ENCODE measurements around the gene UACA.
A peak's percentile ranks its signal among the peaks of the same experiment; 100 is the strongest.

Gene UACA

GRCh38 chr15:70643106-70643782, 120.1 kb downstream of the UACA start:
- no peak for TF ChIP-seq ARNTL (CRISPR knock-in tag; IDR thresholded peaks at IDR 0.05; ENCODE audit: borderline replicate concordance, low read depth)
- TF ChIP-seq, protein P1, sequence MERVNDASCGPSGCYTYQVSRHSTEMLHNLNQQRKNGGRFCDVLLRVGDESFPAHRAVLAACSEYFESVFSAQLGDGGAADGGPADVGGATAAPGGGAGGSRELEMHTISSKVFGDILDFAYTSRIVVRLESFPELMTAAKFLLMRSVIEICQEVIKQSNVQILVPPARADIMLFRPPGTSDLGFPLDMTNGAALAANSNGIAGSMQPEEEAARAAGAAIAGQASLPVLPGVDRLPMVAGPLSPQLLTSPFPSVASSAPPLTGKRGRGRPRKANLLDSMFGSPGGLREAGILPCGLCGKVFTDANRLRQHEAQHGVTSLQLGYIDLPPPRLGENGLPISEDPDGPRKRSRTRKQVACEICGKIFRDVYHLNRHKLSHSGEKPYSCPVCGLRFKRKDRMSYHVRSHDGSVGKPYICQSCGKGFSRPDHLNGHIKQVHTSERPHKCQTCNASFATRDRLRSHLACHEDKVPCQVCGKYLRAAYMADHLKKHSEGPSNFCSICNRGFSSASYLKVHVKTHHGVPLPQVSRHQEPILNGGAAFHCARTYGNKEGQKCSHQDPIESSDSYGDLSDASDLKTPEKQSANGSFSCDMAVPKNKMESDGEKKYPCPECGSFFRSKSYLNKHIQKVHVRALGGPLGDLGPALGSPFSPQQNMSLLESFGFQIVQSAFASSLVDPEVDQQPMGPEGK (CRISPR knock-in tag; IDR thresholded peaks at IDR 0.05; ENCODE audit: borderline replicate concordance) = no peak
- no peak for TF ChIP-seq OSR1 (CRISPR knock-in tag; IDR thresholded peaks at IDR 0.05)
- TF ChIP-seq GLIS3 (CRISPR knock-in tag; IDR thresholded peaks at IDR 0.05) = no peak
- no peak for TF ChIP-seq TOX (CRISPR knock-in tag; IDR thresholded peaks at IDR 0.05; ENCODE audit: borderline replicate concordance)
- no peak for TF ChIP-seq CSDC2 (CRISPR knock-in tag; IDR thresholded peaks at IDR 0.05)
- TF ChIP-seq RARB (CRISPR knock-in tag; IDR thresholded peaks at IDR 0.05) = no peak
- TF ChIP-seq, protein P2, sequence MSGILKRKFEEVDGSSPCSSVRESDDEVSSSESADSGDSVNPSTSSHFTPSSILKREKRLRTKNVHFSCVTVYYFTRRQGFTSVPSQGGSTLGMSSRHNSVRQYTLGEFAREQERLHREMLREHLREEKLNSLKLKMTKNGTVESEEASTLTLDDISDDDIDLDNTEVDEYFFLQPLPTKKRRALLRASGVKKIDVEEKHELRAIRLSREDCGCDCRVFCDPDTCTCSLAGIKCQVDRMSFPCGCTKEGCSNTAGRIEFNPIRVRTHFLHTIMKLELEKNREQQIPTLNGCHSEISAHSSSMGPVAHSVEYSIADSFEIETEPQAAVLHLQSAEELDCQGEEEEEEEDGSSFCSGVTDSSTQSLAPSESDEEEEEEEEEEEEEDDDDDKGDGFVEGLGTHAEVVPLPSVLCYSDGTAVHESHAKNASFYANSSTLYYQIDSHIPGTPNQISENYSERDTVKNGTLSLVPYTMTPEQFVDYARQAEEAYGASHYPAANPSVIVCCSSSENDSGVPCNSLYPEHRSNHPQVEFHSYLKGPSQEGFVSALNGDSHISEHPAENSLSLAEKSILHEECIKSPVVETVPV (CRISPR knock-in tag; IDR thresholded peaks at IDR 0.05) = no peak
- TF ChIP-seq, protein P3, sequence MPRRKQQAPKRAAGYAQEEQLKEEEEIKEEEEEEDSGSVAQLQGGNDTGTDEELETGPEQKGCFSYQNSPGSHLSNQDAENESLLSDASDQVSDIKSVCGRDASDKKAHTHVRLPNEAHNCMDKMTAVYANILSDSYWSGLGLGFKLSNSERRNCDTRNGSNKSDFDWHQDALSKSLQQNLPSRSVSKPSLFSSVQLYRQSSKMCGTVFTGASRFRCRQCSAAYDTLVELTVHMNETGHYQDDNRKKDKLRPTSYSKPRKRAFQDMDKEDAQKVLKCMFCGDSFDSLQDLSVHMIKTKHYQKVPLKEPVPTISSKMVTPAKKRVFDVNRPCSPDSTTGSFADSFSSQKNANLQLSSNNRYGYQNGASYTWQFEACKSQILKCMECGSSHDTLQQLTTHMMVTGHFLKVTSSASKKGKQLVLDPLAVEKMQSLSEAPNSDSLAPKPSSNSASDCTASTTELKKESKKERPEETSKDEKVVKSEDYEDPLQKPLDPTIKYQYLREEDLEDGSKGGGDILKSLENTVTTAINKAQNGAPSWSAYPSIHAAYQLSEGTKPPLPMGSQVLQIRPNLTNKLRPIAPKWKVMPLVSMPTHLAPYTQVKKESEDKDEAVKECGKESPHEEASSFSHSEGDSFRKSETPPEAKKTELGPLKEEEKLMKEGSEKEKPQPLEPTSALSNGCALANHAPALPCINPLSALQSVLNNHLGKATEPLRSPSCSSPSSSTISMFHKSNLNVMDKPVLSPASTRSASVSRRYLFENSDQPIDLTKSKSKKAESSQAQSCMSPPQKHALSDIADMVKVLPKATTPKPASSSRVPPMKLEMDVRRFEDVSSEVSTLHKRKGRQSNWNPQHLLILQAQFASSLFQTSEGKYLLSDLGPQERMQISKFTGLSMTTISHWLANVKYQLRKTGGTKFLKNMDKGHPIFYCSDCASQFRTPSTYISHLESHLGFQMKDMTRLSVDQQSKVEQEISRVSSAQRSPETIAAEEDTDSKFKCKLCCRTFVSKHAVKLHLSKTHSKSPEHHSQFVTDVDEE (CRISPR knock-in tag; IDR thresholded peaks at IDR 0.05) = no peak
- TF ChIP-seq ISL1 (CRISPR knock-in tag; IDR thresholded peaks at IDR 0.05) = no peak
- TF ChIP-seq ZFP30 (CRISPR knock-in tag; IDR thresholded peaks at IDR 0.05) = no peak
- TF ChIP-seq ZC3H10 (CRISPR knock-in tag; IDR thresholded peaks at IDR 0.05) = no peak
- TF ChIP-seq PPARA (CRISPR knock-in tag; IDR thresholded peaks at IDR 0.05; ENCODE audit: borderline replicate concordance) = no peak
- no peak for TF ChIP-seq ZNF565 (CRISPR knock-in tag; conservative IDR thresholded peaks at IDR 0.05; ENCODE audit: low read depth)
- no peak for TF ChIP-seq SNAI2 (CRISPR knock-in tag; IDR thresholded peaks at IDR 0.05)
- no peak for TF ChIP-seq BACH2 (CRISPR knock-in tag; IDR thresholded peaks at IDR 0.05; ENCODE audit: borderline replicate concordance)
- no peak for TF ChIP-seq ZNF8 (CRISPR knock-in tag; IDR thresholded peaks at IDR 0.05)
- TF ChIP-seq POU6F1 (CRISPR knock-in tag; IDR thresholded peaks at IDR 0.05; ENCODE audit: borderline replicate concordance, low read depth) = no peak
- TF ChIP-seq, protein P4, sequence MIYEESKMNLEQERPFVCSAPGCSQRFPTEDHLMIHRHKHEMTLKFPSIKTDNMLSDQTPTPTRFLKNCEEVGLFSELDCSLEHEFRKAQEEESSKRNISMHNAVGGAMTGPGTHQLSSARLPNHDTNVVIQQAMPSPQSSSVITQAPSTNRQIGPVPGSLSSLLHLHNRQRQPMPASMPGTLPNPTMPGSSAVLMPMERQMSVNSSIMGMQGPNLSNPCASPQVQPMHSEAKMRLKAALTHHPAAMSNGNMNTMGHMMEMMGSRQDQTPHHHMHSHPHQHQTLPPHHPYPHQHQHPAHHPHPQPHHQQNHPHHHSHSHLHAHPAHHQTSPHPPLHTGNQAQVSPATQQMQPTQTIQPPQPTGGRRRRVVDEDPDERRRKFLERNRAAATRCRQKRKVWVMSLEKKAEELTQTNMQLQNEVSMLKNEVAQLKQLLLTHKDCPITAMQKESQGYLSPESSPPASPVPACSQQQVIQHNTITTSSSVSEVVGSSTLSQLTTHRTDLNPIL (CRISPR knock-in tag; IDR thresholded peaks at IDR 0.05; ENCODE audit: low read depth) = no peak
- ATAC-seq = no peak; the same call in 2 of the 3 replicates

DNA sequence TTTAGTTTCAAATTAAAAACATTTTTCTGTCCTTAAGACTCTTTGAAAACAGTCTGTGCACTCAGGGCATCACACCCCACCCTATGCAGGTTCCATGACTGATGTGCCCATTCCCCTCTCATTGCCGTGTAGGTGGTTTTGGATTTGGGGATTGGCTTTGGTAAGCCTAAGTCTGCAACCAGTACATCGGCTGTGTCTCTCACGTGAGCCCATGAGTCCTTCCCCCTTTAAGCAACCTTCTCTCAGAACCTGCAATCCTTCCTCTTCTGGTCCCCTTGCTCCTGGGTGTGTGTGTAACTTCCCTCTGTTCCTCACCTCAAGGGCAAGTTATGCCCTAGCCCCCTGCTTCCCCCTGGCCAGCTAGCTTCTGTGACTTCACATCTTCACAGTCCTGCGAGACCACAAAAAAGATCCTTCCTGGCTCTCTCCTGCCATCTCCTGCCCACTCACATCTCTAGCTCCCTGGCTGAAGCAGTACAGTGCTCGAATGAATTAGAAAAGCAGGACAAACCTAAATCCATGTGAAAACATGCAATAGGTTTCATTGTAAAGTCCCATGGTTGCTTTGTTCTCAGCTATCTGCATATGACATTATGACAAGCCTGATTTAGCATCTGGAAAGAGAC, 126.7 kb downstream of the UACA start:
- ATAC-seq = peak; percentile 95
- TF ChIP-seq, protein P1 (CRISPR knock-in tag; IDR thresholded peaks at IDR 0.05; ENCODE audit: borderline replicate concordance) = no peak
- TF ChIP-seq ESRRG (CRISPR knock-in tag; IDR thresholded peaks at IDR 0.05) = no peak
- TF ChIP-seq, protein P2 (CRISPR knock-in tag; IDR thresholded peaks at IDR 0.05) = no peak
- no peak for TF ChIP-seq CSDC2 (CRISPR knock-in tag; IDR thresholded peaks at IDR 0.05)
- no peak for TF ChIP-seq GLIS3 (CRISPR knock-in tag; IDR thresholded peaks at IDR 0.05)
- TF ChIP-seq RARB (CRISPR knock-in tag; IDR thresholded peaks at IDR 0.05) = no peak
- TF ChIP-seq TCF4 (CRISPR knock-in tag; IDR thresholded peaks at IDR 0.05; ENCODE audit: borderline replicate concordance) = no peak
- TF ChIP-seq POU6F1 (CRISPR knock-in tag; IDR thresholded peaks at IDR 0.05; ENCODE audit: borderline replicate concordance, low read depth) = no peak
- no peak for TF ChIP-seq ZNF70 (CRISPR knock-in tag; IDR thresholded peaks at IDR 0.05)

All from SK-N-SH treated with all-trans-retinoic acid at 6 μM for 48 hours (cell line).